ENCODE measurements around the gene EPS8L1. TPM values are rescaled to one million over a fixed set of nuclear protein-coding genes. Genes with fewer than 3 reads are reported as not detected.

EPS8L1 gene
- total and polyA plus RNA-seq, 2 of the 4 experiments (the other 2 are of a cell fraction): 0.90 to 2.9 TPM

GRCh38 chr19:55099557-55100506 lies 24.2 kb downstream of the EPS8L1 start:
- no peak for ATAC-seq (ENCODE audit: low read depth)
- in situ Hi-C loops (cut with MboI; ENCODE audit: low sequenced_read_pairs): loop anchor here (25.0 kb wide), 1 partner anchor 537 kb away; the partner anchor contains the start of genes CCDC106, ZNF580 and ZNF581
- POLR2A ChIA-PET (ENCODE audit: unreplicated experiment): no interaction called here
- TF ChIP-seq MAZ (IDR thresholded peaks at IDR 0.05; ENCODE audit: borderline replicate concordance, low read depth, low read length) (no peak), SMC3 (IDR thresholded peaks at IDR 0.05; ENCODE audit: low read depth, low read length) (no peak), RFX5 (IDR thresholded peaks at IDR 0.05; ENCODE audit: low read depth, low read length) (no peak), MAFK (IDR thresholded peaks at IDR 0.05; ENCODE audit: low read depth, low read length) (no peak), BHLHE40 (IDR thresholded peaks at IDR 0.05; ENCODE audit: low read depth, low read length) (no peak), MXI1 (IDR thresholded peaks at IDR 0.05; ENCODE audit: borderline replicate concordance, low read depth, low read length) (no peak), CTCF (conservative IDR thresholded peaks at IDR 0.05; ENCODE audit: low read depth, low read length) (no peak), RCOR1 (IDR thresholded peaks at IDR 0.05; ENCODE audit: insufficient replicate concordance, low read length) (no peak), CHD1 (IDR thresholded peaks at IDR 0.05; ENCODE audit: low read depth, low read length) (no peak), POLR2A (IDR thresholded peaks at IDR 0.05; ENCODE audit: low read depth, low read length) (no peak), CEBPB (IDR thresholded peaks at IDR 0.05; ENCODE audit: low read depth, low read length) (no peak), NFE2L2 (IDR thresholded peaks at IDR 0.05; ENCODE audit: low read depth, low read length) (no peak), FOS (IDR thresholded peaks at IDR 0.05; ENCODE audit: low read depth, low read length) (no peak), RAD21 (IDR thresholded peaks at IDR 0.05; ENCODE audit: low read length) (no peak)
- TF ChIP-seq, protein P1, sequence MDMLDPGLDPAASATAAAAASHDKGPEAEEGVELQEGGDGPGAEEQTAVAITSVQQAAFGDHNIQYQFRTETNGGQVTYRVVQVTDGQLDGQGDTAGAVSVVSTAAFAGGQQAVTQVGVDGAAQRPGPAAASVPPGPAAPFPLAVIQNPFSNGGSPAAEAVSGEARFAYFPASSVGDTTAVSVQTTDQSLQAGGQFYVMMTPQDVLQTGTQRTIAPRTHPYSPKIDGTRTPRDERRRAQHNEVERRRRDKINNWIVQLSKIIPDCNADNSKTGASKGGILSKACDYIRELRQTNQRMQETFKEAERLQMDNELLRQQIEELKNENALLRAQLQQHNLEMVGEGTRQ (IDR thresholded peaks at IDR 0.05; ENCODE audit: low read depth, low read length): no peak

More at GRCh38 chr19:55099557-55100506, 24.2 kb downstream of the EPS8L1 start:
- Histone ChIP-seq H3K14ac (replicated peaks; ENCODE audit: low read depth, low read length) (no peak overlapping the region), H2BK15ac (ENCODE audit: low read depth, low read length) (no peak overlapping the region), H3K4me1 (ENCODE audit: control insufficient read depth, insufficient read depth, low read length) (no peaks in the 10 kb centered on the region), H3K4me3 (ENCODE audit: insufficient read depth, low read depth, low read length) (no peak overlapping the region), H3K9ac (ENCODE audit: low read depth, low read length) (no peak overlapping the region), H4K91ac (ENCODE audit: insufficient read depth, low read depth, low read length) (no peak overlapping the region), H4K20me1 (ENCODE audit: insufficient read depth, low read length) (peaks cover 3% of the 10 kb centered on the region), H3K27ac (ENCODE audit: insufficient read depth, low read length) (no peak overlapping the region), H3K18ac (ENCODE audit: low read depth, low read length) (no peak overlapping the region), H3K27me3 (ENCODE audit: control insufficient read depth, insufficient read depth, low read length) (no peaks in the 10 kb centered on the region), H3K9me1 (ENCODE audit: insufficient read depth, low read length) (no peaks in the 10 kb centered on the region), H2AK9ac (replicated peaks; ENCODE audit: low read depth, low read length, poor library complexity) (no peak overlapping the region), H3K4me2 (ENCODE audit: low read depth, low read length) (no peak overlapping the region), H4K5ac (ENCODE audit: low read depth, low read length) (no peak overlapping the region), H3K4ac (ENCODE audit: low read depth, low read length) (no peak overlapping the region), H2AFZ (replicated peaks; ENCODE audit: low read length, poor library complexity) (no peak overlapping the region), H2AK5ac (ENCODE audit: low read depth, low read length) (no peak overlapping the region), H2BK120ac (ENCODE audit: low read depth, low read length) (no peak overlapping the region), H3K9me3 (ENCODE audit: control insufficient read depth, insufficient read depth, low read length) (peaks cover 4% of the 10 kb centered on the region), H2BK20ac (ENCODE audit: low read depth, low read length) (no peak overlapping the region), H2BK5ac (ENCODE audit: low read depth, low read length, poor library complexity, severe bottlenecking) (no peak overlapping the region), H4K8ac (ENCODE audit: low read depth in 2 of 2, low read length in 2 of 2) (no peak overlapping the region), H3K56ac (ENCODE audit: extremely low read depth, insufficient read depth, low read length) (no peak overlapping the region), H3K23ac (ENCODE audit: low read depth, low read length) (no peak overlapping the region), H3K36me3 (ENCODE audit: control insufficient read depth, insufficient read depth, low read length) (peaks cover 30% of the 10 kb centered on the region), H3K79me1 (ENCODE audit: low read depth in 1 of 2, low read length in 2 of 2) (peaks cover 14 to 23% of the 10 kb centered on the region in 2 experiments)
- intact Hi-C loops (cut with micrococcal nuclease): no loop called here
- whole genome bisulfite sequencing, 2 experiments (ENCODE audit: extremely low coverage in 2 of 2, insufficient read length in 1 of 2): 81% methylated on average over 11 of the region's 27 CpGs; no CpG with 5 or more reads in 1 of the 2 experiments
- no TSS peak for BruUV-seq (replicated peaks)
- CTCF ChIA-PET: no interaction called here
- no peak for DNase-seq
- dilution Hi-C loops (cut with HindIII; ENCODE audit: low sequenced_read_pairs, unreplicated experiment): no loop called here
